H1 (cell line): ENCODE results near the gene MPP4. TPM values are rescaled to one million over a fixed set of nuclear protein-coding genes. Genes with fewer than 3 reads are reported as not detected.

ENCODE experiments used
- CTCF ChIA-PET: fragments of 300-600 bp; sonication (Branson Sonifier 250); formaldehyde crosslinking; loops from one replicate; lab custom pipeline; 2021; ENCODE audit not compliant: partially characterized antibody; lab: Charles Lee
- POLR2A ChIA-PET: fragments of 300-600 bp; sonication (Branson Sonifier 250); formaldehyde crosslinking; loops from one replicate; lab custom pipeline; 2021; ENCODE audit warnings: inconsistent platforms; ENCODE audit not compliant: partially characterized antibody; lab: Charles Lee
- DNase-seq, 2 experiments: peaks; one replicate each; pipeline versions ENCODE4 v3.0.0 to v3.0.0-alpha.2; 2010 to 2022; ENCODE audit warnings: low spot score in 2 of 2, low read depth in 1 of 2, mixed read lengths in 1 of 2
- FAIRE-seq: peaks from 2 replicates; lab custom pipeline; 2011; peaks lifted over from hg19 to GRCh38; lab: Jason Lieb, UNC
- H2AFZ ChIP-seq: 2 replicates; pipeline ENCODE4 v1.8.1; 2012; ENCODE audit warnings: low read length, inconsistent platforms
- H2AK5ac ChIP-seq: 2 replicates; pipeline ENCODE4 v1.6.1; 2013; ENCODE audit warnings: low read depth, low read length
- H2BK120ac ChIP-seq: replicated peaks from 2 replicates; pipeline ENCODE3; 2013; ENCODE audit warnings: low read depth, low read length, inconsistent platforms
- H2BK12ac ChIP-seq: 2 replicates; pipeline ENCODE4 v1.6.1; 2013; ENCODE audit warnings: low read depth, low read length
- H2BK15ac ChIP-seq: 2 replicates; pipeline ENCODE4 v1.6.1; 2013; ENCODE audit warnings: low read length
- H2BK20ac ChIP-seq: 2 replicates; pipeline ENCODE4 v1.6.1; 2013; ENCODE audit warnings: low read length
- H2BK5ac ChIP-seq: 2 replicates; pipeline ENCODE4 v1.6.1; 2013; ENCODE audit warnings: low read depth, low read length
- H3K14ac ChIP-seq: 2 replicates; pipeline ENCODE4 v1.6.1; 2013; ENCODE audit warnings: inconsistent platforms; ENCODE audit not compliant: insufficient read length
- H3K18ac ChIP-seq: 2 replicates; pipeline ENCODE4 v1.6.1; 2013; ENCODE audit warnings: low read length; ENCODE audit errors: extremely low read depth
- H3K23ac ChIP-seq: 2 replicates; pipeline ENCODE4 v1.6.1; 2013; ENCODE audit warnings: inconsistent platforms; ENCODE audit not compliant: insufficient read length
- H3K23me2 ChIP-seq: 2 replicates; pipeline ENCODE4 v1.6.1; 2013; ENCODE audit warnings: low read depth, low read length
- H3K27ac ChIP-seq: 2 replicates; pipeline ENCODE4 v1.6.1; 2011; ENCODE audit warnings: low read depth, low read length, inconsistent platforms
- H3K27me3 ChIP-seq, 4 experiments: replicated peaks in 1 of 4; 1 replicate in 1 of 4; 2 replicates in 3 of 4; pipeline versions ENCODE4 v1.6.1 to v1.8.1; 2011 to 2013; ENCODE audit warnings: low read length in 3 of 4, mild to moderate bottlenecking in 3 of 4, inconsistent platforms in 2 of 4, mixed read lengths in 2 of 4, moderate library complexity in 1 of 4; ENCODE audit not compliant: control insufficient read depth in 3 of 4, insufficient read depth in 3 of 4; ENCODE audit errors: extremely low read depth in 1 of 4
- H3K36me3 ChIP-seq, 4 experiments: 2 replicates each; pipeline versions ENCODE4 v1.6.1 to v1.8.1; 2011 to 2013; ENCODE audit warnings: mild to moderate bottlenecking in 4 of 4, low read length in 3 of 4, moderate library complexity in 2 of 4, control low read depth in 1 of 4, inconsistent platforms in 1 of 4; ENCODE audit not compliant: insufficient read depth in 4 of 4, control insufficient read depth in 2 of 4
- H3K4ac ChIP-seq: replicated peaks from 2 replicates; pipeline ENCODE3; 2013; ENCODE audit warnings: low read length, low read depth, mixed read lengths, inconsistent platforms; ENCODE audit not compliant: insufficient read length
- H3K4me1 ChIP-seq, 4 experiments: replicated peaks in 1 of 4; 1 replicate in 1 of 4; 2 replicates in 3 of 4; pipeline versions ENCODE4 v1.6.1 to v1.8.1; 2011 to 2013; ENCODE audit warnings: low read length in 3 of 4, inconsistent platforms in 2 of 4, mixed read lengths in 1 of 4; ENCODE audit not compliant: insufficient read depth in 4 of 4, control insufficient read depth in 3 of 4
- H3K4me2 ChIP-seq, 2 experiments: 2 replicates each; pipeline versions ENCODE4 v1.6.1 to v1.8.1; 2011 to 2013; ENCODE audit warnings: low read depth in 2 of 2, low read length in 2 of 2, control low read depth in 1 of 2, inconsistent platforms in 1 of 2, mild to moderate bottlenecking in 1 of 2; ENCODE audit not compliant: insufficient read depth in 1 of 2
- H3K4me3 ChIP-seq, 4 experiments: fragments of 200-600, 300-600 bp in 1 of 4; sonication (generic), shearing (Covaris generic), sonication (Bioruptor Twin) in 1 of 4; 2 replicates each; pipeline versions ENCODE4 v1.5.1 to v1.8.1; 2011 to 2016; ENCODE audit warnings: low read length in 4 of 4, low read depth in 3 of 4, control low read depth in 2 of 4, inconsistent platforms in 2 of 4, mild to moderate bottlenecking in 2 of 4, mixed read lengths in 1 of 4, moderate library complexity in 1 of 4; ENCODE audit not compliant: insufficient read depth in 2 of 4; ENCODE audit errors: extremely low read depth in 1 of 4
- H3K56ac ChIP-seq: replicated peaks from 2 replicates; pipeline ENCODE3; 2013; ENCODE audit warnings: low read depth, mild to moderate bottlenecking, mixed read lengths, low read length, inconsistent platforms; ENCODE audit not compliant: insufficient read length
- H3K79me1 ChIP-seq: 2 replicates; pipeline ENCODE4 v1.6.1; 2013; ENCODE audit warnings: low read depth, low read length, control low read depth
- H3K79me2 ChIP-seq, 2 experiments: 2 replicates each; pipeline versions ENCODE4 v1.6.1 to v1.8.1; 2012 to 2013; ENCODE audit warnings: low read length in 2 of 2, mild to moderate bottlenecking in 2 of 2, inconsistent platforms in 1 of 2; ENCODE audit not compliant: insufficient read depth in 2 of 2, control insufficient read depth in 1 of 2
- H3K9ac ChIP-seq, 4 experiments: replicated peaks in 1 of 4; 1 replicate in 1 of 4; 2 replicates in 3 of 4; pipeline versions ENCODE4 v1.6.1 to v1.8.1; 2011 to 2013; ENCODE audit warnings: low read depth in 3 of 4, low read length in 3 of 4, control low read depth in 2 of 4, mild to moderate bottlenecking in 2 of 4, moderate library complexity in 2 of 4, inconsistent platforms in 1 of 4; ENCODE audit errors: extremely low read depth in 1 of 4
- H3K9me3 ChIP-seq, 2 experiments: 2 replicates each; pipeline versions ENCODE4 v1.6.1 to v1.8.1; 2012 to 2013; ENCODE audit warnings: mild to moderate bottlenecking in 2 of 2, moderate library complexity in 2 of 2, control low read depth in 1 of 2, inconsistent platforms in 1 of 2, low read depth in 1 of 2, low read length in 1 of 2, mixed read lengths in 1 of 2; ENCODE audit not compliant: insufficient read depth in 2 of 2
- H4K20me1 ChIP-seq, 2 experiments: replicated peaks in 1 of 2; 2 replicates each; pipeline versions ENCODE3 to v1.8.1; 2011 to 2013; ENCODE audit warnings: inconsistent platforms in 2 of 2, low read length in 2 of 2, mild to moderate bottlenecking in 1 of 2; ENCODE audit not compliant: insufficient read depth in 2 of 2, control insufficient read depth in 1 of 2
- H4K5ac ChIP-seq: 2 replicates; pipeline ENCODE4 v1.6.1; 2013; ENCODE audit warnings: low read length, low read depth, mixed read lengths, inconsistent platforms; ENCODE audit not compliant: insufficient read length
- H4K8ac ChIP-seq: 2 replicates; pipeline ENCODE4 v1.8.0; 2013; ENCODE audit warnings: mild to moderate bottlenecking, moderate library complexity, low read length, inconsistent platforms; ENCODE audit not compliant: insufficient read depth; ENCODE audit errors: extremely low read depth
- H4K91ac ChIP-seq: replicated peaks from 2 replicates; pipeline ENCODE3; 2013; ENCODE audit warnings: low read length, mixed read lengths, inconsistent platforms; ENCODE audit not compliant: insufficient read length
- ASH2L ChIP-seq: fragments of 200-600, 300-600 bp; sonication (generic); IDR thresholded peaks from one replicate; pipeline ENCODE4 v1.7.1; 2017; ENCODE audit warnings: low read length
- CHD2 ChIP-seq: IDR thresholded peaks from 2 replicates; pipeline ENCODE4 v1.6.1; 2012; ENCODE audit warnings: low read length, improper control_type of control experiment
- E2F6 ChIP-seq: IDR thresholded peaks from 2 replicates; pipeline ENCODE4 v1.6.1; 2012; ENCODE audit warnings: inconsistent platforms
- KDM4A ChIP-seq: IDR thresholded peaks from one replicate; pipeline ENCODE4 v1.7.1; 2012; ENCODE audit warnings: low read depth, mild to moderate bottlenecking, moderate library complexity, low read length, inconsistent platforms; ENCODE audit not compliant: severe bottlenecking
- KDM5A ChIP-seq: fragments of 200-600 bp; IDR thresholded peaks from 2 replicates; pipeline ENCODE4 v1.7.1; 2012; ENCODE audit warnings: mild to moderate bottlenecking, low read length, inconsistent platforms, mixed read lengths
- MAFK ChIP-seq: IDR thresholded peaks from 2 replicates; pipeline ENCODE4 v1.6.1; 2012; ENCODE audit warnings: low read depth, mild to moderate bottlenecking, improper control_type of control experiment, low read length
- PHF8 ChIP-seq: fragments of 200-600 bp; sonication (generic); conservative IDR thresholded peaks from 2 replicates; pipeline ENCODE4 v1.7.1; 2012; ENCODE audit warnings: low read depth, mild to moderate bottlenecking, inconsistent platforms, low read length, moderate library complexity
- POLR2AphosphoS5 ChIP-seq: IDR thresholded peaks from 2 replicates; pipeline ENCODE4 v1.6.1; 2011; ENCODE audit warnings: low read depth, low read length
- RBBP5 ChIP-seq: IDR thresholded peaks from 2 replicates; pipeline ENCODE4 v1.7.1; 2012; ENCODE audit warnings: low read depth, mild to moderate bottlenecking, inconsistent platforms, low read length, moderate library complexity, borderline replicate concordance
- SIN3A ChIP-seq, 2 experiments: IDR thresholded peaks in 1 of 2; conservative IDR thresholded peaks in 1 of 2; 2 replicates each; pipeline ENCODE4 v1.6.1; 2011 to 2012; ENCODE audit warnings: low read length in 2 of 2, improper control_type of control experiment in 1 of 2, low read depth in 1 of 2, mild to moderate bottlenecking in 1 of 2
- SP2 ChIP-seq: IDR thresholded peaks from 2 replicates; pipeline ENCODE4 v1.6.1; 2012; ENCODE audit warnings: mild to moderate bottlenecking, low read length, inconsistent platforms
- SP4 ChIP-seq: IDR thresholded peaks from 2 replicates; pipeline ENCODE4 v1.6.1; 2012; ENCODE audit warnings: low read length, inconsistent platforms
- SUZ12 ChIP-seq: fragments of 200-600 bp; sonication (generic); IDR thresholded peaks from 2 replicates; pipeline ENCODE4 v1.6.1; 2012; ENCODE audit warnings: mild to moderate bottlenecking, inconsistent platforms, low read length, moderate library complexity, mixed read lengths
- YY1 ChIP-seq: IDR thresholded peaks from 2 replicates; pipeline ENCODE4 v1.6.1; 2011; ENCODE audit warnings: low read depth, mild to moderate bottlenecking, low read length
- ZNF274 ChIP-seq: IDR thresholded peaks from 2 replicates; pipeline ENCODE4 v1.7.0; 2012; ENCODE audit warnings: low read length, borderline replicate concordance; ENCODE audit errors: extremely low read depth
- WGBS, 2 experiments: shearing (Covaris generic) in 1 of 2; methylation state at CpG; one replicate each; pipeline versions ENCODE4 v1.1.6 to v1.1.7; 2013 to 2015; ENCODE audit warnings: low lambda C conversion rate in 2 of 2, mixed read lengths in 2 of 2, inconsistent platforms in 1 of 2, low coverage in 1 of 2, missing lambda C conversion rate in 1 of 2; ENCODE audit not compliant: insufficient replicate concordance in 2 of 2, insufficient coverage in 1 of 2, insufficient read length in 1 of 2; ENCODE audit errors: extremely low coverage in 1 of 2, missing lambda C conversion rate in 1 of 2; 5-methylcytosine and 5-hydroxymethylcytosine counted together
- polyA plus RNA-seq, 7 experiments: library from polyadenylated mRNA; depleted of rRNA in 3 of 7; stranded (reverse) in 5 of 7; unstranded in 2 of 7; fragments of >200 nt in 5 of 7; fragments of 200-250 nt in 2 of 7; gene quantifications; 1 replicate in 5 of 7; 2 replicates in 1 of 7; 4 replicates in 1 of 7; pipeline versions ENCODE4 v1.2.1 to v1.2.3, GENCODE V29; 2011 to 2013; ENCODE audit warnings: missing spikeins in 2 of 7, mixed read lengths in 2 of 7
- total RNA-seq: library from RNA; stranded (reverse); fragmentation: NEBNext Ultra II Directional; extraction: Animal tissue kit (Norgen Biotek cat#: 25700); gene quantifications from 2 replicates; pipeline ENCODE4 v1.2.1, GENCODE V29; 2021

The MPP4 gene
- total and polyA plus RNA-seq, 2 of the 8 experiments (the other 6 are each of a cell fraction or from before 2014, with no cell fraction given), result not detected

- POLR2A ChIA-PET, result interaction anchor here (0.6 to 3.0 kb wide), 3 partner anchors 10 to 550 kb away, joined by 3 to 17 read pairs (median 4); partner anchors contain the start of gene TMEM237
- H3K4me2 ChIP-seq, result no peak overlapping the region
- CTCF ChIA-PET, result interaction anchor here (0.7 to 2.9 kb wide), 3 partner anchors 10 to 215 kb away, joined by 3 to 6 read pairs (median 3); partner anchors contain the start of gene TMEM237
- TF ChIP-seq ZNF274 (no peak), KDM4A (no peak), SP4 (no peak), SUZ12 (no peak), RBBP5 (no peak), MAFK (no peak), KDM5A (no peak), E2F6 (no peak), YY1 (no peak), CHD2 (no peak), PHF8 (no peak), POLR2AphosphoS5 (no peak), ASH2L (no peak), SIN3A (conservative IDR thresholded peaks at IDR 0.05 in 1 of 2, IDR thresholded peaks at IDR 0.05 in 1 of 2; ENCODE audit: low read depth in 1 of 2, low read length in 2 of 2) (no peak), SP2 (no peak)
These were observed 45.2 kb downstream of the MPP4 start for GRCh38 chr2:201653221-201653620.

More at GRCh38 chr2:201653221-201653620, 45.2 kb downstream of the MPP4 start:
- no peaks in the 10 kb centered on the region for H3K79me2 ChIP-seq
- H3K9me3 ChIP-seq, result no peaks in the 10 kb centered on the region
- H2BK12ac ChIP-seq, result no peak overlapping the region
- H4K5ac ChIP-seq, result no peak overlapping the region
- H2AK5ac ChIP-seq, result no peak overlapping the region
- H3K18ac ChIP-seq, result no peak overlapping the region
- 89% methylated on average over 6 of the region's 6 CpGs; no CpG with 5 or more reads in 1 of the 2 experiments for WGBS, 2 experiments
- no peak overlapping the region for H3K56ac ChIP-seq
- H2BK15ac ChIP-seq, result no peak overlapping the region
- no peaks in the 10 kb centered on the region; a peak in 1 of 7 replicates for H3K4me1 ChIP-seq
- H3K23ac ChIP-seq, result no peak overlapping the region
- no peak overlapping the region for H2AFZ ChIP-seq
- H4K20me1 ChIP-seq, result no peaks in the 10 kb centered on the region
- no peak overlapping the region for H2BK120ac ChIP-seq
- no peak overlapping the region for H4K8ac ChIP-seq
- no peaks in the 10 kb centered on the region for H3K23me2 ChIP-seq
- no peaks in the 10 kb centered on the region for H3K27me3 ChIP-seq
- H3K79me1 ChIP-seq, result no peaks in the 10 kb centered on the region
- no peak overlapping the region for H3K9ac ChIP-seq
- H2BK20ac ChIP-seq, result no peak overlapping the region
- H3K14ac ChIP-seq, result no peak overlapping the region
- DNase-seq (no peak), FAIRE-seq (no peak)
- no peaks in the 10 kb centered on the region for H3K36me3 ChIP-seq
- no peak overlapping the region for H2BK5ac ChIP-seq
- H4K91ac ChIP-seq, result no peak overlapping the region
- H3K4me3 ChIP-seq, result no peak overlapping the region
- no peak overlapping the region for H3K4ac ChIP-seq
- H3K27ac ChIP-seq, result no peak overlapping the region
